Measurements from ENCODE around the gene KDELR1.

KDELR1 gene

DNA sequence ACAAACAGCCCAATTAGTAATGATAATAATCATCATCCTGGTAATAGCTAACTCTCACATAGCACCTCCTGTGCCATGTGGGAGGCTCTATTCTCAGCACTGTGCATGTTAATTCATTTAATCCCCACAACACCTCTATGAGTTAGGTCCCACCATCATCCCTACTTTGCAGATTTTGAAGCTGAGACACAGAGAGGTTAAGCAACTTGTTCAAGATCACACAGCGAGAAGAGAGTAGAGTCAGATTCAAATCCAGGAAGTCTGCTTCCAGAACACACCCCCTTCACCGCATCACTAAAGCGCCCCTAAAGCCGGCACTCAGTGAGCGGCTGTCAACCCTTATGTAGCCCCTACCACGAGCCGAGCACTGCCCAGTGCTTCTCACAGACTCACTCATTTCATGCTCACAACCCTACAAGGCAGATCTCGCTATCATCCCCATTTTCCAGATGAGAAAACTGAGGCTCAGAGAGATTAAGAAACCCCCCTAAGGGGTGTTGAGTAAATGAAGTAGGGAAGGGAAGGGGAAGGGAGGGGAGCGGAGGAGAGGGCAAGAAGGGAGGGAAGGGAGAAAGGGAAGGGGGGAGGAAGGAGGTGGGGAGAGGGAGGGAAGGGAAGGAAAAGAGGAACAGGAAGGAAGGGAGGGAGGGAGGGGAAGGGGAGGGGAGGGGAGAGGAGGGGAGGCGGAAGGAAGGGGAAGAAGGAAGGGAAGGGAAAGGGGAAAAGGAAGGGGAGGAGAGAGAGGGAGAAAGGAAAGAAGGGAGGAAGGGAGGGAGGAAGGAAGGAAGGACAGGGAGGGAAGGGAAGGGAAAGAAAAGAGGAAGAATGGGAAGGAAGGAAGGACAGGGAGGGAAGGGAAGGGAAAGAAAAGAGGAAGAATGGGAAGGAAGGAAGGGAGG is 49.6 kb downstream of the KDELR1 start:
- no peak for DNase-seq

DNA sequence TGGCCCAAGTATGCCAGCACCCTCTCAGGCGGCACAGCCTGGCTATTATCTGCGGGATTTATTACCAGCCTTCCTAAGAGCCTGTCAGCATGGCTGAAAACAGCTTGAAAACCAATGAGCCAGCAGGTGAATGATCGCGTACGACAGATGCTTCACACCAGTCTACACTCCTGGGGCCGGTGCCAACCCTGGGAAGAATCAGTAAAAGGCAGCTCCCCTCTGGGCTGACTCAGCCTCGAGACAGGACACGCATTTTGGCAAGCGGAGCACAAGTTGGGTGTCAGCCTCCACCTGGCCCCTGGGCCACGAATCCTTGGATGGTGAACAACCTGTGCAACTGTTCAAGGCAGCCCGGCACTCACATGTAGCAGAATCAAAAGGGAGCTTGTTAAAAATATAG is 50.4 kb downstream of the KDELR1 start:
- no peak for DNase-seq

DNA sequence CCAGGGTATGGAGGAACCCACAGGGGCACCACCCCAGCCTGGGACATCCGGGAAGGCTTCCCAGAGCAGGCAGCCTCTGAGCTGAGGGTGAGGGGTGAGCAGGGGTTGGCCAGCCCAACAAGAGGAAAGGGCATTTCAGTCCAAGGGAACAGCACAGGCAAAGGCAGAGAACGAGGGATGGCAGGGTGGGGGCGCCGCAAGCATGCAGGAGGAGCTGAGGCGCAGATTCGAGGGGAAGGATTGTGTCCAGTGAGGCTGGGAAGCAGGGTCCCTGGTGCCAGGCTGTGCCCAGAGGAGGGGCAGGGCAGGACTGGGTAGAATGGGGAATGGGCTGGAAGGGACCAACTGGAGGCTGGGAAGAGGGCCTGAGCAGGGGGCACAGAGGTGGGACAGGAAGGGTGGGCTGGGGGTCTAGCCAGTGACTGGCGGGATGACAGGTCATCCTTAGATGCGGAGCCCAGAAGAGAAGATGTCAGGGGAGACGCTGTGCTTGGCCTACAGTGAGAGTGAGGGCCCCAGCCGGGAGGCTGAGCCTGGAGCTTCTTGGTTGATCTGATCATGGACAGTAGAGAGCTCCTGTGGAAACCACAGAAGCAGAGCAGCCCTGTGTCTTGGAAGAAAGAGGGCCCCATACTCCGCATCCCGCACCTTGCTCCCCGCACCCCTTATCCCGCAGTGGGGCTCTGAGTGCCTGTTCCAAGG is 52.4 kb downstream of the KDELR1 start:
- DNase-seq = no peak

DNA sequence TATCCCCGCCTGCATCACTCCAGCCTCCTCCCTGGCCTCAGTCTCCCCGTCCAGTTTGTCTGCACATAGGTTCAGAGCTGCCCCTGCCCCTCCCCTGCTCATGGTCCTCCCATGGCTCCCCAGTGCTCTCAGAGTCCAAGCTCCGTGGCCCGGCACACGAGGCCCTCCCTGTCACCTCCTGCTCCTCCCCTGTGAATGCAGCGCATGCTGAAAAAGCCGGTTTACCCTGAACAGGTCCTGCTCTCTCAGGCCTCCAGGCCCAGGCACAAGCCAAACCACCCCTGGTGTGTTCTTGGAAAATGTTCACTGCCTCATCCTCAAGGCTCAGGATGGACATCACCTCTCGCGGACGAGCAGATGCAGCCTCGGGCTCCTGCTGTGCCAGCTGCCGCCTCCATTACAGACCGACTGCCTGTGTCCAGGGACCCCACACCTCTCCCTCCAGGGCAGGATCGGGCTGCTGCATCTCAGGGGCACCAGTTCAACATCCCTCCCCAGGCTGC is 53.0 kb downstream of the KDELR1 start:
- DNase-seq = no peak

DNA sequence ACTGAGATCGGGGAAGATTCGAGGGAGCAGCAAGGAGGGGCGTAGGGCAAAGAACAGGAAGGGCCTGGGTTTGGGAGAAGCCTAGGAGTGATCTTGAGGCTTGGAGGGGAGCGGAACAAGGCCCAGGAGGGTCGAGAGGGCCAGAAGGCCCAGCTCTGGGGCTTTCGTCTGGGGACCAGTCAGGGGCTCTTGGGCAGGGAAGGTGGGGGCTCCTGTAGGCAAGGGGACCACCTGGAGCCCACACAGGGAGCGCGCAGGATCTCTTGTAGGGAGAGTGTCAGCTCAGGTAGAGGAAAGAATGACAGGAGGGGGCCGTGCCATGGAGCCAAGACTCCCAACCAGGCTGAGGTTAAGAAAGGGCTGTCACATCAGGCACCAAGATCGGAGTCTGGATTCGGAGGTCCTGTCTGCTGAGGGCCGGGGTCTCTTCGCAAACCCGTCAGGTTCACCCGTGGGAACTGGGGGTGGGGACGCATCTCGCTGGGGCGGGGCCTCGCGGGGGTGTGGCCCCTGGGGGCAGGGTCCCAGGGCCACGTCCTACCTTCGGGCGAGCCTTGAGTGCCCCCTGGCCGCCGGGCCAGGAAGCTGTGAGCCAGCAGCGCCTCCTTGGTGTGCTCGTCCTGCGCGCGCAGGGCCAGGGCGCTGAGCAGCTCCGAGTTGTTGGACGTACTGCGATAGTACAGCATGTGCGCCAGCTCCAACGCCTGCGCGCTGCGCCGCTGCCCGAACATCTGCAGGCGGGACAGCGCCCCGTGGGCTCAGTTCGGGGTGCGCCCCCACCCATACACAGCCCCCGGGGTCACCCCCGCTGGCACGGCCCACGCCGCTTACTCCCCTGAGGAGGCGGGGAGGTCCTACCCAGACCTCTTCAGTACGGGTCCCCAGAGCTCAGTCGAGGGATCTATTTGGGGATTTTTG is 57.6 kb downstream of the KDELR1 start:
- peak; percentile 98 for DNase-seq

DNA sequence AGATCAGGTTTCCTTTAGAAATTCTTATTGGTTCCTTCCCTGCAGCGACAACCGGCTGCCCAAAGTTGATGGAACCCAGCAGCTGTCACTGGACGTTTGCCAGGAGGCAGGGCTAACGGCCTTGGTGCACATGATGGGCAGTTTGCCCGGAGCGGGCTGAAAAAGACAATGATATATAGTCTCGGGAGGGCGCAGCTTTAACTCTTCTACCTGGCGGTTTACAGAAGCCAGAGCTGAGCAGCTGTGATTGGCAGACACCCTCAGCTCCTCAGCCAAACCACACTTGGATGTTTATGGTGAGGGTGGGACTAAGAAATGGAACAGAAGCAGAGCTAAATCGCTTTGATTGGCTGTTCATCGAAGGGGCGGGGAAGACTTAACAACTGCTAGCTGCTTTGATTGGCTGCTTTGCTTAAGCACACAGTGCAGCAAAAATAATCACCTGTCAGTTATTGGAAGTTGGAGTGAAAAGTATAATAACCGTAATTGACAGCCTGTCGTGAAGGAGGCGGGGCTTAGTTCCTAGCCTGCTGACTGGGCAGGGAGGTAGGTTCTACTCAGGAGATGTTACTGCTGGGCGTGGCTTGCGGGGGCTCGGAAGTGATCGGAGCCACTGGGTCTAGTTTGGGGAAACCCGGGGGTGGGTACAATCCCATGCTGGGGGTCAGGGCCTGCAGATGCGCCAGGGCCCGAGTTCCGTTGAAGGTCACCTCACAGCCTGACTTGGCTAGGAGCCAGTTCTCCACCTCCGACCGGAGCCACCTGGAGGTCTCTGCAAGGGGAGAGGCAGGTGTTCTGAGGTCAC is 58.5 kb downstream of the KDELR1 start:
- peak; percentile 96 for DNase-seq
